NB4 (cell line): ENCODE measurements around the gene NCOA3.

ENCODE experiments used
- CTCF ChIP-seq: IDR thresholded peaks from one replicate; pipeline ENCODE4 v1.5.1; 2012; ENCODE audit warnings: low read depth, low read length
- MAX ChIP-seq: IDR thresholded peaks from 2 replicates; pipeline ENCODE4 v1.6.1; 2011; ENCODE audit warnings: low read depth, low read length

GRCh38 chr20:47667086-47667485 is 165.4 kb downstream of the NCOA3 start:
- TF ChIP-seq MAX: no peak
- TF ChIP-seq CTCF: no peak
